22Rv1 (cell line): ENCODE data around the gene CDIPT.
A peak's percentile ranks its signal among the peaks of the same experiment; 100 is the strongest.

Experiments
- H3K27ac ChIP-seq: fragments of 450-650 bp; 2 replicates; pipeline ENCODE4 v1.5.1; 2017
- ZFX ChIP-seq: fragments of 450-650 bp; IDR thresholded peaks from 2 replicates; pipeline ENCODE4 v1.6.1; 2017; ENCODE audit warnings: antibody characterized with exemption, borderline replicate concordance
- TF ChIP-seq, protein P1 (sequence below): fragments of 450-650 bp; IDR thresholded peaks from 2 replicates; pipeline ENCODE4 v1.5.1; 2017; ENCODE audit warnings: mild to moderate bottlenecking

CDIPT gene

DNA sequence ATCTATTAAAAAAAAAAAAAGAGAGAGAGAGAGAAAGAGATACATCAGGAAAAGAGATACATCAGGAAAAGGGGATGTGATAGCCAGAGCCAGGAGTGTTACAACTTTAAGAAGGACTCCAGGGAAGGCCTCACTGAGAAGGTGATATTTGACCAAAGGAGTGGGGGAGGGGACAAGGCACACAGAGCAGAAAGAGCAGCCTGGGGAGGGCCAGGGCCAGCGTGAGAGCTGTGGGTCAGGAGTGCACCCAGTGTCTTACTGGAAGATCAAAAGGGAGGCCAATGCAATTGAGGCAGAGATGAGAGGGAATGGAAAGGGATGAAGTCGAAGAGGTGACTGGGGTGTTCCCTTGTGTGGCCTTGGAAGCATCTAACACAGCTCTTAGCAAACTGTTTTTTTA is 44.9 kb upstream of the CDIPT start:
- TF ChIP-seq ZFX = no peak
- TF ChIP-seq, protein P1, sequence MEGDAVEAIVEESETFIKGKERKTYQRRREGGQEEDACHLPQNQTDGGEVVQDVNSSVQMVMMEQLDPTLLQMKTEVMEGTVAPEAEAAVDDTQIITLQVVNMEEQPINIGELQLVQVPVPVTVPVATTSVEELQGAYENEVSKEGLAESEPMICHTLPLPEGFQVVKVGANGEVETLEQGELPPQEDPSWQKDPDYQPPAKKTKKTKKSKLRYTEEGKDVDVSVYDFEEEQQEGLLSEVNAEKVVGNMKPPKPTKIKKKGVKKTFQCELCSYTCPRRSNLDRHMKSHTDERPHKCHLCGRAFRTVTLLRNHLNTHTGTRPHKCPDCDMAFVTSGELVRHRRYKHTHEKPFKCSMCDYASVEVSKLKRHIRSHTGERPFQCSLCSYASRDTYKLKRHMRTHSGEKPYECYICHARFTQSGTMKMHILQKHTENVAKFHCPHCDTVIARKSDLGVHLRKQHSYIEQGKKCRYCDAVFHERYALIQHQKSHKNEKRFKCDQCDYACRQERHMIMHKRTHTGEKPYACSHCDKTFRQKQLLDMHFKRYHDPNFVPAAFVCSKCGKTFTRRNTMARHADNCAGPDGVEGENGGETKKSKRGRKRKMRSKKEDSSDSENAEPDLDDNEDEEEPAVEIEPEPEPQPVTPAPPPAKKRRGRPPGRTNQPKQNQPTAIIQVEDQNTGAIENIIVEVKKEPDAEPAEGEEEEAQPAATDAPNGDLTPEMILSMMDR = no peak
- H3K27ac ChIP-seq = peak overlapping the region; percentile 23; the same call in 1 of the 2 replicates

DNA sequence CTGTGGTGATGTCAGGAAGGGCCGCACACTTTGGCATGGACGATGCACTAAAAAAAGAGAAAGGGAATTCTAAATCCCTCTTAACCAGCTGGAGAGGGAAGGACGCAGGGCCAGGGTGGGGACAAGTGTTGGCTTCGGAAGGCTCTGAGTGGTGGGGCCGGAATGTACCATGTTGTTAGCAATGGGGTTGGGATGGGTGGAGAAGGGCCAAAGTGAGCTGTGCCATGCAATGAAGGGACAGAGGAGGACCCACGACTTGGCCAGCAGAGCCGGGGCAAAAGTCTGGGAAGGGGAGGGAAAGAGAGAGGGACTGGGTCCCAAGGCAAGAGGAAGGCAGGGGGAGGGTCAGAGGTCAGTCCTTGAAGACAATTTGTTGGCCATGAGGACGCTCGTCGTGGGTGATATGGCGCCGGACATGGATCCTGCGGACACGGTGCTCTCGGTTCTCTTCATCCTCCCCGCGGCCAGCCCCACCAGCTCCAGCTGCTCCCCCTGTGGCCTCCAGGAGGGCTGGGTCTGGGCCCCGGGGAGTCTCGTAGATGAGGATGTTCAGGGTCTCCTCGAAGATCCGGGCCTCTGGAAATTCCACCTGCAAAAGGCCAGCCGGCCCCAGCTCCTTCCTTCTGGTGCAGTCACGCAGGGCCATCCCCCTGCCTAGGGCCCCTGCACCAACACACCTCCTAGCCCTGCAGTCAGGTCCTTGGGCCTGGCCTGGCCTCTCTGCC is 43.7 kb upstream of the CDIPT start:
- no peak for TF ChIP-seq ZFX
- TF ChIP-seq, protein P1 = no peak
- H3K27ac ChIP-seq = peak overlapping the region; percentile 32; the same call in 1 of the 2 replicates

DNA sequence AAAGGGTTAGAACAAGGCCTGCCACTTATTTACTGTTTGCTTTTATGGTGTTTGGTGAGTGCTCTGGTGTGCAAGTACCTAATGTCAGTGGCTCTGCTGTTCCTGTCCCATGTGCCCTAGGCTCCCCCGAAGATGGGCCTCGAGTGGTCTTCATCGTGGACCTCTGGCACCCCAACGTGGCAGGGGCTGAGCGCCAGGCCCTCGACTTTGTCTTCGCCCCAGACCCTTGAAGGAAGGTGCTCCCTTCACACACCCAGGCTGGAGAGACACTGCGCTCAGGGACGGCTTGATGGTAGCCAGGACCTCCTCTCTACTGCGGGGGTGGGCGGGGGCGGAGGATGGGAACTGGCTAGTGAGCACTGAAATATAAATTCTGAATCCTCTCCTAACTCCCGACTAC is 42.6 kb upstream of the CDIPT start:
- no peak overlapping the region for H3K27ac ChIP-seq
- TF ChIP-seq, protein P1 = no peak

DNA sequence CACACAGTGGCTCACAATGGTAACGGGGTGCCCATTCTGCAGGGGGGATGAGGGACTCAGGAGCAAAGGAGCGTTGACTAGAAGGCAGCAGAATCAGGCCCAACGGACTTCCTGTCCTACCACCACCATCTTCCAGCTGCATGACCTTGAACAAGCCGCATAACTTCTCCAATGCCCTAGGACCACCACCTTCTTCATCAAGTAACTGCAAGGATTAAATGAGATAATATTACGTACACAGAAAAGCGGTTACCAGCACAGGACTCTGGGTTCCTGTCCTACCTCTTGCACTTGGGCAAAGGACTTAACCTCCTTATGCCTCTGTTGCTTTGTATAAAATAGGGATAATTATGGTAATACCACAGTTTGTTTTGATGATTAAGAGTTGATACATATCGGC is 41.9 kb upstream of the CDIPT start:
- TF ChIP-seq, protein P1 = no peak
- no peak for TF ChIP-seq ZFX
- no peak overlapping the region for H3K27ac ChIP-seq

- peak overlapping the region; percentile 15; the same call in 1 of the 2 replicates for H3K27ac ChIP-seq
- TF ChIP-seq, protein P1 = no peak
- no peak for TF ChIP-seq ZFX
Observed at GRCh38 chr16:29903590-29903989, 40.6 kb upstream of the CDIPT start.

GRCh38 chr16:29901607-29901945 is 38.5 kb upstream of the CDIPT start:
- TF ChIP-seq ZFX = no peak
- TF ChIP-seq, protein P1 = no peak
- H3K27ac ChIP-seq = peak overlapping the region; percentile 93

DNA sequence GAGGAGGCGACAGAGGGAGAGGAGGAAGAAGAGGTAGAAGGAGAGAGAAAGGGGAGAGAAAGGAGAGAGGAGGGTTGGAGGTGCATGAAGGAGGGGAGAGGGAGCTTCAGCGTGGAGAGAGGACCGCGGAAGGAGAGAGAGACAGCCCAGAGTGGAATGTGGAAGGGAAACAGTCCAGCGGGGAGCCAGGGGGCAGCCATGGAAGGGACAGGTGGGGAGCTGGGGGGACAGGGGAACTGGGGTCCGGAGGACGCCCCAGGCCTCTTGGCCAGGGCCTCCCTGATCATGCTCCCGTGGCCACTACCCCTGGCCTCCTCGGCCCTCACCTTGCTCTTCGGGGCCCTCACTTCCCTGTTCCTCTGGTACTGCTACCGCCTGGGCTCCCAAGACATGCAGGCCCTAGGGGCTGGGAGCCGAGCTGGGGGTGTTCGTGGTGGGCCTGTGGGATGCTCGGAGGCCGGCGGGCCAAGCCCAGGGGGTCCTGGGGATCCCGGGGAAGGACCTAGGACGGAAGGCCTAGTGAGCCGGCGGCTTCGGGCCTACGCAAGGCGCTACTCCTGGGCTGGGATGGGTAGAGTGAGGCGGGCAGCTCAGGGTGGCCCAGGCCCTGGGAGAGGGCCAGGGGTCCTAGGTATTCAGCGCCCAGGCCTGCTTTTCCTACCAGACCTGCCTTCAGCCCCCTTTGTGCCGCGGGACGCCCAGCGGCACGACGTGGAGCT is 38.0 kb upstream of the CDIPT start:
- TF ChIP-seq ZFX = no peak
- TF ChIP-seq, protein P1 = no peak
- H3K27ac ChIP-seq = peak overlapping the region; percentile 93
